Measurements from ENCODE around the gene MSRB1.

GRCh38 chr16:1989209-1990100, 46.5 kb upstream of the MSRB1 start, which contains the start of gene SYNGR3:
- TF ChIP-seq, protein P1, sequence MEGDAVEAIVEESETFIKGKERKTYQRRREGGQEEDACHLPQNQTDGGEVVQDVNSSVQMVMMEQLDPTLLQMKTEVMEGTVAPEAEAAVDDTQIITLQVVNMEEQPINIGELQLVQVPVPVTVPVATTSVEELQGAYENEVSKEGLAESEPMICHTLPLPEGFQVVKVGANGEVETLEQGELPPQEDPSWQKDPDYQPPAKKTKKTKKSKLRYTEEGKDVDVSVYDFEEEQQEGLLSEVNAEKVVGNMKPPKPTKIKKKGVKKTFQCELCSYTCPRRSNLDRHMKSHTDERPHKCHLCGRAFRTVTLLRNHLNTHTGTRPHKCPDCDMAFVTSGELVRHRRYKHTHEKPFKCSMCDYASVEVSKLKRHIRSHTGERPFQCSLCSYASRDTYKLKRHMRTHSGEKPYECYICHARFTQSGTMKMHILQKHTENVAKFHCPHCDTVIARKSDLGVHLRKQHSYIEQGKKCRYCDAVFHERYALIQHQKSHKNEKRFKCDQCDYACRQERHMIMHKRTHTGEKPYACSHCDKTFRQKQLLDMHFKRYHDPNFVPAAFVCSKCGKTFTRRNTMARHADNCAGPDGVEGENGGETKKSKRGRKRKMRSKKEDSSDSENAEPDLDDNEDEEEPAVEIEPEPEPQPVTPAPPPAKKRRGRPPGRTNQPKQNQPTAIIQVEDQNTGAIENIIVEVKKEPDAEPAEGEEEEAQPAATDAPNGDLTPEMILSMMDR (conservative IDR thresholded peaks at IDR 0.05) = no peak
- no peak for TF ChIP-seq EZH2 (IDR thresholded peaks at IDR 0.05; ENCODE audit: low read depth)

All from PC-9 (cell line).